Measurements from ENCODE around the gene ARMC6.

The ARMC6 gene

DNA sequence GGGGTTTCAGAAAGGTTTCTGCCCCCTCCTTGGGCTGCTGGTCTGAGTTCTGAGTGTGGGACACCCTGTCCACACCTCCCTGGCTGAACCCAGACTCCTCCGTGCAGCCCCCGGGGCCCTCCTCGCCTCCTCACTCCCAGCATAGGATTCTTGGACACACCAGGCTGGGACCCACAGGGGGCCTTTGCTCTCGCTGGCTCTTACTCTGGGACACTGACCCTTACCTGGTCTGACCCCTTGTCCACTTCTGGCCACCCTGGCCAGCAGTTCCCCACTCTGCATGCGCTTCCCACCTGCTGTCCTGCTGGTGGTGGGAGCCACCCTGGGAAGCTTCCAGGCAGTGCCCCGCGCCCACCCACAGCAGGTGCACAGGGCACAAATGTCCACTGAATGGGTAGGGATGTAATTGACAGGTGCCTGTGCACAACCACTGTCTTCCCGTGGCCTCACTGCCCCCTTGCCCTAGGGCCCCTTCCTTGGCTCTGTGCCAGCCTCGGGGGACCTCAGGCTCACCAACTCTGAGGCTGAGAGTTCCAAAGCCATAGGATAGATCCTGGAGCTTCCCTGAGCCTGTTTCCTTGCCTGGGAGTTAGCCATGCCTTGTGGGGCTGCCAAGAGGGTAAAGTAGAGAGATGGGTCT lies 23.4 kb downstream of the ARMC6 start:
- no peak for DNase-seq

DNA sequence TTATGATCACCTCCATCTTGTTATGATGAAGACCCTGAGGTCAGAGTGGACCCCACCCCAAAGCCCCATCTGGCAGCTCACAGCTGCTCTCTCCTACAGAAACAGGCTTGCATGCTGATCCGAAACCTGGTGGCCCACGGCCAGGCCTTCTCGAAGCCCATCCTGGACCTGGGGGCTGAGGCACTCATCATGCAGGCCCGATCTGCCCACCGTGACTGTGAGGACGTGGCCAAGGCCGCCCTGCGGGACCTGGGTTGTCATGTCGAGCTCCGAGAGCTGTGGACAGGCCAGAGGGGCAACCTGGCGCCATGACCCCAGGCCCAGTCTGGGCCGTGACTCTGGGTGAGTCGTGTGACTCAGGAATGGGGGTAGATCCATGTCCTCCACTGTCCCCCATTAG lies 23.9 kb downstream of the ARMC6 start:
- DNase-seq = no peak

GRCh38 chr19:19057720-19058119 lies 24.3 kb downstream of the ARMC6 start:
- DNase-seq = no peak

DNA sequence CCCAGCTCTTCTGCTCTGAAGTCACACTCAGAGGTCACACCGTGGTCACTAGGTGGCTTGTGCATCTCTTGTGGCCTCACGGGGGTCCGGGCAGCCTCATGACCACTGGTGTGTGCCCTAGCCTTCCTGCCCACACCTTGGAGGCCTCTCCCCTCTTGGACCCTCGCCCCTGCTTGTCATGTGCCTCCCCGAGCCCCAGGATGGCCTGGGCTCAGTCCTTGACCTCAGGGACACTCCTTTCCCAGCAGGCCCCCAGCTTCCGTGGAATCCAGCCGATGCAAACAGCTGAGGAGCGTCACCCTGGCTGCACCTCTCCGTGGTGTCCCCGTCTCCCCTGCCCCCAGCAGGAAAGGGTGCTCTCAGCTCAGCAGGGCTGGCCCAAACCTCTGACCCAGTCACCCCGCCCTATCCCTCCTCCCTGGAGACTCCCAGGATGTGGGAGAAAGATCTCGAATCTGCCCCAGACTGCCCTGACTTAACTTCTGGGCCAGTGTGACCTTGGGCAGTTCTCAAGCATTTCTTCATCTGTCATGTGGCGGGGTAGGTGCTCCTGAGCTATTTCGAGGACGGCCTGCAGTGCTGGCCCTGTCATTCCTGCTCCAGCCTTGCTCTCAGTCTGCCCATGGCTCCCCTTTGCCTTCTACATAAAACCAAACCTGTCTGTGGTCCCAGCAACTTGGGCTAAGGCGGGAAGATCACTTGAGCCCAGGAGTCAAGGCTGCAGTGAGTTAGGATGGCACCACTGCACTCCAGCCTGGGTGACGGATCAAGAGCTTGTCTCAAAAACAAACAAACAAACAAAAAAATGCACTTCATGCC lies 25.8 kb downstream of the ARMC6 start:
- no peak for DNase-seq

DNA sequence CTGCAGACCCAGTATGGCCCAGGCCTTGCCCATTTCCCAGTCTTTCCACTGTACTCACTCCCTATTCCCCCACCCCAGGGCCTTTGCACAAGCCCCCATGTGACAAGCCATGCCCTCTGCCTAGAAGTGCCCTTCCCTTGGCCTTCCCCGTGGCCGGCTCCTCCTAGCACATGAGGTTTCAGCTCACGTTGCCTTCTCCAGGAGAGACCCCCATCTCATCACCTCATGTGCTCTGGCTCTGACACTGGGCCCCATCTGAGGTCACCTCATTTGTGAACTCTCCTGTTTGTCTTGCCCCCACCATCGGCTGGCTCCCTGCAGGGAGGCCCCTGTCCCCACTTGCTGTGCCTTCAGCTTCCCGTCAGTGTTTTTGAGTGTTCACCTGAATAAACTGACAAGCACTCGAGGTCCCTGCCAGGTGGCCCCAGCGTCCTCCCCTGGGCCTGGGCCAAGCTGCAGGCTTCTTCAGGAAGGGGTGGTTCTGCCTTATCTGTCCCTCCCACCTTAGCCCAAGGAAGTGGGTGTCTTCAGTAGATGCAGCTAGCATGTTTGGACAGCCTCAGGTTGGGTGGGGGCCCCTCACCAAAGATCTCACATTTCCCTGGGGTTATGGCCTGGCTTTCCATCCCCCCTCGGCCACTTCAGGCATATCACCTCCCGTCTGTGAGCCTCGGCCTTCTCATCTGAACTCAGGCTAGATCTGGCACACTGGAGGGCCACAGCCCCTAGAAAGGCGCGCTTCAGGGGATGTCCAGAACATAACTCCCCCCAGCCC lies 26.6 kb downstream of the ARMC6 start:
- DNase-seq = no peak

GRCh38 chr19:19061506-19061905 lies 28.1 kb downstream of the ARMC6 start:
- DNase-seq = no peak

DNA sequence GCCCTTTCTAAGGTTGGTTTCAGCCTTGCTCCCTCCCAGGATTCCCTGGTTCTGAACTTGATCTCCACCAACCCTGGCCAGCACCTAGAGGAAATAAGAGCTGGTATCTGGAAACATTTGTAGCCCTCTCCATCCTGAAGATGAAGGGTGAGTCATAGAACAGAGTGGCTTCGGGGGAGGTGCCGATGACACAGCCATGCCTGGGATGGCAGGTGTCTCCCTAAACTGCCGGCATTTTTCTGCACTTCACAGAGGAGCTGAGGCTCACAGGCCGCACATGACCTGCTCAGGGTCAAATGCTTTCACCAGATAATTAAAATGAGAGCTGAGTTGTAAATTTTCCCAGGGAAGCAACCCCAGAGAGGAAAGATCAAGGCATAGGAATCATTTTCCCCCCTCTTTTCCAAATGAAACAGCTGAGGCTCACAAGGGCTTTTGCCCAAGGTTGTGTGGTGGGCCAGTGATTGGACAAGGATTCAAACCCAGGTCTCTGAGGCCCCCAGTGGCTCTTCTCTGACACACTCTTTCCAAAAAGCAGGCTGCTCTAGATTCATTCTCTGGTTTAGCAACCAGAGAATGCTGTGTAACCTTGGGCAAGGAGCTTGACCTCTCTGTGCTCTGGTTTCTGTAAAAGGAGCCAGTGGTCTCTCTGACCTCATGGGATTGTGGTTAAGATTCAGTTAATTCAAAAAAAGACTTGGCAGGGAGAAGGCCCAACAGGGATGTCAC lies 29.2 kb downstream of the ARMC6 start:
- peak; percentile 57 for DNase-seq

GRCh38 chr19:19063183-19064097 lies 30.0 kb downstream of the ARMC6 start, which contains the start of gene SLC25A42:
SLC25A42 (plus strand) TSS chr19:19063994; CDS start chr19:19096125, 32,131 bp downstream.
- DNase-seq = peak; percentile 99

DNA sequence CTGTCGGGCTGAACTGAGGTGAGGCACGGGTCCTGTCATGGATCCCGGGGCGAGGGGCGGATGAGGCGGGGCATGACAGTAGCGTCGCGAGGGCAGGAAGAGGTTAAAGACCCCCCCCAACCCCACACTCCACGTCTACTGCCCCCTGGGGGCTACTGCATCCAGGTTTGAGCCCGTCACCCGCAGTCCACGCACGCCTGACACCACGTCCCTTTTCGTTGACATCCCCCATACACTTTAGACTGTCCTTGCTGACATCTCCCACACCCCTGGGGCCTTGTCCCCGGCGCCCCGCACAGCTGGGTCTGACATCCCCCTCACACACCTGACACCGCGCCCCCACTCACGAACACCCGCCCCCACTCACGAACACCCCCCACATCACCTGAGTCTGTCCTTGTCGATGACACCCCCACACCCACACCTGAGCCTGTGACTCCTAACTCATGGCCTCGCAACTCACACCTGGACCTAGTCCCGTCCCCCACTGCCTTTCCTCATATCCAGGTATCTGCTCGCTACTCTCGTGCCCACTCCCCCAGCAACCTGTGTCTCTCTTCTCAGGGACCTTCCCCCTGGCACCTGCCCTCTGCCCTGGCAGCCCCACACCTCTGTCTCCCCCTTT lies 30.8 kb downstream of the ARMC6 start:
- DNase-seq = no peak

- peak; percentile 56 for DNase-seq
Measured at GRCh38 chr19:19064811-19065745, 31.7 kb downstream of the ARMC6 start.

DNA sequence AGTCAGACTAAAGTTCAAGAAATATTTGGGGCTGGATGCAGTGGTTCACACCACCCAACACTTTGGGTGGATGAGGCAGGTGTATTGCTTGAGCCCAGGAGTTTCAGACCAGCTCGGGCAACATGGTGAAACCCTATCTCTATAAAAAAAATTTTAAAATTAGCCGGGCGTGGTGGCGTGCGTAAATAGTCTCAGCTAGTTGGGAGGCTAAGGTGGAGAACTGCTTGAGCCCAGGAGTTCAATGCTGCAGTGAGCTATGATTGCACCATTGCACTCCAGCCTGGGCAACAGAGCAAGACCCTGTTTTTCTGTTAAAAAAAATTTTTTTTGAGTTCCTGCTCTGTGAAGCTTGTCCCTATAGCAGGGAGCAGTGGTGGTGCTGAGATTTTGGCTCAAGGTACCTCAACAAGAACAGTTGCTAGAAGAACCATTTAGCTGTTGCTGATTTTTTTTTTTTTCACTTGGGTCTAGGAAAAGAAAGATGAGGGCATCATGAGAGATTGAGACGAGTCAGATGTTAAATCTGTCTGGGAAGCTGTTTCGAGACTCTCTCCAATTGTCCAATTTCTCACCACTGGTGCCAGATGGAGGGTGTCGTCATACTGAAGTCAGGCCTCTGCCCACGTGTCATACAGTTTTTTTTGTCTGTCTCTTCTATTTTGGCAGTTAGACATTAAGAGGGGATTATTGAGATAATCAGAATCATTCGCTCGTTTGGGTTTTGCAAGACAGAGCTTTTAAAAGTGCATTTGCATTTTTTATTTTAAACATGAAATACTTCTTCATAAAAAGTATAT lies 34.1 kb downstream of the ARMC6 start:
- no peak for DNase-seq

DNA sequence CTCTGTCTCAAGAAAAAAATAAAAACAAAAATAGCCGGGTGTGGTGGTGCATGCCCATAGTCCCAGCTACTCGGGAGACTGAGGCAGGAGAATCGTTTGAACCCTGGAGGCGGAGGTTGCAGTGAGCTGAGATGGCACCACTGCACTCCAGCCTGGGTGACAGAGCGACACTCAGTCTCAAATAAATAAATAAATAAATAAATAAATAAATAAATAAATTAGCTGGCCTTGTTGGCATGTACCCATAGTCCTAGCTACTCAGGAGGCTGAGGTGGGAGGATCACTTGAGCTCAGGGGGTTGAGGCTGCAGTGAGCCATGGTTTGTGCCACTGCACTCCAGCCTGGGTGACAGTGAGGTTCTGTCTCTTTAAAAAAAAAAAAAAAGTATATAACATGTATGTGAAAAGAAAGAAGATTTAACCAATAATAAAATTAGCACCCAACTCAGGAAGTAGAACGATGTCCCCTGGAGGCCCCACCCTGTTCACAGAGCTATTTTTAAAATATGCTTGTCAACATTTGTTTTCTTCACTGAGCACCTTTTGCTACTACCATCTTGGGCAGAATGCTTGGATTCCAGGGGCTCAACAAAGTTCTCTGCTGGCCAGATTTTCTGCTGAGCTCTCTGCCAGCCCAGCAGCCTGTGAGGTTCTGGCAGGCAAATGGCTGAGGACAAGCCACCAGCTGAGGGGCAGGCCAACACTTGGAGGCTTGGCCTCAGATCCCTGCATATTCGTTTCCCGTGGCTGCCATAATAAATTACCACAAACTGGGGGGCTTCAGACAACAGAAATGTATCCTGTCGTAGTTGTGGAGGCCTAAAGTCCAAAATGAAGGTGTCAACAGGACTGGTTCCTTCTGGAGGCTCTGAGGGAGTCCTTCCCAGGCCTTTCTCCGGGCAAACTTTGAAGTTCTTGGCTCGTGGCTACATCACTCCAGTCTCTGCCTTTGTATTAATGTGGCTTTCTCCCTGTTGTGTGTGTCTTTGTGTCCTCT lies 35.6 kb downstream of the ARMC6 start:
- DNase-seq = no peak

DNA sequence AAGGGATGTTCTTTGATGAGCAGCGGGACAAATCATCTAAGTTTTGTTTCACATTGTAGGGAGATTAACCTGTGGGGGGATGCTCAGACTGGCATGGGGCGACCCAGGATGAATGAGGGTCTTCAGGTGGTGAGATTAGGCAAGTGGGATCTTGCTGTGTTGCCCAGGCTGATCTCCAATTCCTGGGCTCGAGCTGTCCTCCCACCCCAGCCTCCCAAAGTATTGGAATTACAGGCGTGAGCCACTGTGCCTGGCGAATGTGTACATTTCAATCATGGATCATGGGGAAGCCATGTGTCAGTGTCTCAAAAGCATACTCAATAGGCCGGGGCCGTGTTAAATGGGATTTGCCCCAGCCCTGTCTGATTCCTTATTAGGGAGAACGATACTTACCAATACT lies 38.5 kb downstream of the ARMC6 start:
- no peak for DNase-seq

- no peak for DNase-seq
Measured at GRCh38 chr19:19074196-19074882, 40.9 kb downstream of the ARMC6 start.

- DNase-seq = no peak
Measured at GRCh38 chr19:19075126-19075525, 41.7 kb downstream of the ARMC6 start.

- no peak for DNase-seq
Measured at GRCh38 chr19:19076476-19076875, 43.1 kb downstream of the ARMC6 start.

GRCh38 chr19:19077103-19077502 lies 43.7 kb downstream of the ARMC6 start:
- DNase-seq = no peak
